Bronchial epithelial cell (primary cell): ENCODE results near the gene BAG5. TPM values are rescaled to one million over a fixed set of nuclear protein-coding genes. Genes with fewer than 3 reads are reported as not detected.

Experiments
- DNase-seq: peaks from one replicate; pipeline ENCODE4 v3.0.0-alpha.2; 2010; ENCODE audit warnings: low read depth
- FAIRE-seq: peaks from 2 replicates; lab custom pipeline; 2011; peaks lifted over from hg19 to GRCh38; lab: Jason Lieb, UNC
- H3K27me3 ChIP-seq: 2 replicates; pipeline ENCODE4 v1.5.1; 2011; ENCODE audit warnings: low read length; ENCODE audit not compliant: control insufficient read depth, insufficient read depth
- H3K36me3 ChIP-seq: 2 replicates; pipeline ENCODE4 v1.5.1; 2011; ENCODE audit warnings: low read length; ENCODE audit not compliant: control insufficient read depth, insufficient read depth
- H3K4me3 ChIP-seq: 2 replicates; pipeline ENCODE4 v1.5.1; 2011; ENCODE audit warnings: mild to moderate bottlenecking, low read depth, low read length, control low read depth
- CTCF ChIP-seq: IDR thresholded peaks from 2 replicates; pipeline ENCODE4 v1.5.1; 2011; ENCODE audit warnings: mild to moderate bottlenecking, moderate library complexity, low read length, control low read depth, inconsistent platforms; ENCODE audit not compliant: insufficient read depth, severe bottlenecking
- total RNA-seq: library from RNA; depleted of rRNA; stranded (reverse); fragments of >200 nt; gene quantifications from 2 replicates; pipeline ENCODE4 v1.2.1, GENCODE V29; 2014

BAG5 gene
- total RNA-seq, 1 donor from 2014 or later, result 42.9 TPM

GRCh38 chr14:103532216-103533136 lies 30.0 kb downstream of the BAG5 start:
- no peak overlapping the region for H3K4me3 ChIP-seq
- FAIRE-seq, result no peak
- DNase-seq, result no peak
- no peaks in the 10 kb centered on the region for H3K27me3 ChIP-seq
- peaks cover 14% of the 10 kb centered on the region for H3K36me3 ChIP-seq
- TF ChIP-seq CTCF, result no peak

- FAIRE-seq (no peak), DNase-seq (no peak)
- H3K27me3 ChIP-seq, result no peaks in the 10 kb centered on the region
- H3K4me3 ChIP-seq, result no peak overlapping the region
- no peak for TF ChIP-seq CTCF
- peaks cover 14% of the 10 kb centered on the region for H3K36me3 ChIP-seq
Observed at GRCh38 chr14:103531421-103532215, 30.8 kb downstream of the BAG5 start.

GRCh38 chr14:103530831-103531230 lies 31.6 kb downstream of the BAG5 start:
- no peak overlapping the region for H3K4me3 ChIP-seq

GRCh38 chr14:103530390-103530789 lies 32.1 kb downstream of the BAG5 start:
- Histone ChIP-seq H3K36me3 (peaks cover 12% of the 10 kb centered on the region), H3K4me3 (no peak overlapping the region), H3K27me3 (no peaks in the 10 kb centered on the region)
- no peak for DNase-seq
- TF ChIP-seq CTCF, result no peak
- no peak for FAIRE-seq

More at GRCh38 chr14:103530831-103531230, 31.6 kb downstream of the BAG5 start:
- peaks cover 12% of the 10 kb centered on the region for H3K36me3 ChIP-seq
- no peak for TF ChIP-seq CTCF
- DNase-seq (no peak), FAIRE-seq (no peak)
- H3K27me3 ChIP-seq, result no peaks in the 10 kb centered on the region

- FAIRE-seq, result no peak
- no peaks in the 10 kb centered on the region for H3K27me3 ChIP-seq
- peak overlapping the region; percentile 81 for H3K4me3 ChIP-seq
- TF ChIP-seq CTCF, result no peak
- H3K36me3 ChIP-seq, result peaks cover 9% of the 10 kb centered on the region
- DNase-seq, result no peak
Observed at GRCh38 chr14:103529383-103530365, 32.8 kb downstream of the BAG5 start.
